Esophagus squamous epithelium (tissue), 4 donors: ENCODE data around the gene PDS5B.

ENCODE experiments used
- POLR2A ChIP-seq, 4 donors: fragments of 450-650 bp; IDR thresholded peaks; one replicate each; pipeline ENCODE4 v1.6.1; 2017; ENCODE audit warnings: antibody characterized with exemption in 4 of 4, mild to moderate bottlenecking in 4 of 4, moderate library complexity in 3 of 4
- TF ChIP-seq, protein P1 (sequence below), 6 experiments: fragments of 450-650 bp in 4 of 6; fragments of 200-600 bp in 2 of 6; sonication (generic) in 2 of 6; IDR thresholded peaks; one replicate each; pipeline ENCODE4 v1.5.1; 2016 to 2019; ENCODE audit warnings: antibody characterized with exemption in 6 of 6, mild to moderate bottlenecking in 4 of 6, moderate library complexity in 4 of 6

DNA sequence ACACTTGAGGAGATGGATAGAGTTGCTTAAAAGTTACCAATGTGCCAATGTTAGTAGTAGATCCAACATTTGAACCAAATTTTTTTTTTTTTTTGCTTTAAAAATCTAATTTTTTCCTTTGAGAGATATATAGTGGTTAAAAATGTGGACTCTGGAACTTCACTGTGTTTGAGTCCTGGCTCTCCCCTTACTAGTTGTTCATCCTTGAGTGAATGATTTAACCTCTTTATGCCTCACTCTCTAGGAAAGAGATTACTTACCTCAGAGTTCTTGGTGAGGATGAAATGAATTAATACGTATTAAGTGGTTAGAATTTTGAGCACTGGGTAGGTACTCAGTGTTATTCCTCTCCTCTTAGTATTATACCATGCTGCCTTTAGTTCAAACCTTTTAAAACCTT is 24.3 kb downstream of the PDS5B start:
- TF ChIP-seq, protein P1, sequence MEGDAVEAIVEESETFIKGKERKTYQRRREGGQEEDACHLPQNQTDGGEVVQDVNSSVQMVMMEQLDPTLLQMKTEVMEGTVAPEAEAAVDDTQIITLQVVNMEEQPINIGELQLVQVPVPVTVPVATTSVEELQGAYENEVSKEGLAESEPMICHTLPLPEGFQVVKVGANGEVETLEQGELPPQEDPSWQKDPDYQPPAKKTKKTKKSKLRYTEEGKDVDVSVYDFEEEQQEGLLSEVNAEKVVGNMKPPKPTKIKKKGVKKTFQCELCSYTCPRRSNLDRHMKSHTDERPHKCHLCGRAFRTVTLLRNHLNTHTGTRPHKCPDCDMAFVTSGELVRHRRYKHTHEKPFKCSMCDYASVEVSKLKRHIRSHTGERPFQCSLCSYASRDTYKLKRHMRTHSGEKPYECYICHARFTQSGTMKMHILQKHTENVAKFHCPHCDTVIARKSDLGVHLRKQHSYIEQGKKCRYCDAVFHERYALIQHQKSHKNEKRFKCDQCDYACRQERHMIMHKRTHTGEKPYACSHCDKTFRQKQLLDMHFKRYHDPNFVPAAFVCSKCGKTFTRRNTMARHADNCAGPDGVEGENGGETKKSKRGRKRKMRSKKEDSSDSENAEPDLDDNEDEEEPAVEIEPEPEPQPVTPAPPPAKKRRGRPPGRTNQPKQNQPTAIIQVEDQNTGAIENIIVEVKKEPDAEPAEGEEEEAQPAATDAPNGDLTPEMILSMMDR (IDR thresholded peaks at IDR 0.05) = no peak
- TF ChIP-seq POLR2A (IDR thresholded peaks at IDR 0.05) = no peak
